Hepatocyte (in vitro differentiated cells): ENCODE results near the gene MXD3. TPM values are rescaled to one million over a fixed set of nuclear protein-coding genes. Genes with fewer than 3 reads are reported as not detected.

Experiments used
- DNase-seq: peaks from one replicate; pipeline ENCODE4 v3.0.0-alpha.2; 2016; ENCODE audit warnings: low spot score
- H2AFZ ChIP-seq: fragments of 200-600 bp; sonication (generic); 2 replicates; pipeline ENCODE4 v1.6.0; 2016; ENCODE audit warnings: antibody characterized with exemption, mild to moderate bottlenecking
- H3K27ac ChIP-seq: fragments of 200-600 bp; sonication (generic); 2 replicates; pipeline ENCODE4 v1.5.1; 2016; ENCODE audit warnings: mild to moderate bottlenecking
- H3K27me3 ChIP-seq: fragments of 200-600 bp; sonication (generic); 2 replicates; pipeline ENCODE4 v1.6.1; 2016
- H3K36me3 ChIP-seq: fragments of 200-600 bp; sonication (generic); replicated peaks from 2 replicates; pipeline ENCODE4 v1.5.1; 2016; ENCODE audit warnings: low read depth; ENCODE audit not compliant: insufficient read depth
- H3K4me1 ChIP-seq: fragments of 200-600 bp; sonication (generic); 2 replicates; pipeline ENCODE4 v1.5.1; 2016; ENCODE audit warnings: mild to moderate bottlenecking, moderate library complexity; ENCODE audit not compliant: insufficient read depth
- H3K4me2 ChIP-seq: fragments of 200-600 bp; sonication (generic); 2 replicates; pipeline ENCODE4 v1.6.0; 2016
- H3K4me3 ChIP-seq: fragments of 200-600 bp; sonication (generic); 2 replicates; pipeline ENCODE4 v1.5.1; 2016; ENCODE audit warnings: mild to moderate bottlenecking
- H3K79me2 ChIP-seq: fragments of 200-600 bp; sonication (generic); 2 replicates; pipeline ENCODE4 v1.6.0; 2017; ENCODE audit warnings: mild to moderate bottlenecking
- H3K9me2 ChIP-seq: fragments of 200-600 bp; sonication (generic); replicated peaks from 2 replicates; pipeline ENCODE4 v1.6.0; 2017; ENCODE audit warnings: mild to moderate bottlenecking; ENCODE audit not compliant: insufficient read depth
- H3K9me3 ChIP-seq: fragments of 200-600 bp; sonication (generic); 2 replicates; pipeline ENCODE4 v1.5.1; 2016; ENCODE audit warnings: low read depth, mild to moderate bottlenecking
- H4K20me1 ChIP-seq: fragments of 200-600 bp; sonication (generic); 2 replicates; pipeline ENCODE4 v1.6.0; 2016; ENCODE audit warnings: mild to moderate bottlenecking; ENCODE audit not compliant: insufficient read depth, poor library complexity, severe bottlenecking
- CTCF ChIP-seq: fragments of 200-600 bp; sonication (generic); IDR thresholded peaks from 2 replicates; pipeline ENCODE4 v1.5.1; 2016; ENCODE audit warnings: antibody characterized with exemption, mild to moderate bottlenecking; ENCODE audit not compliant: poor library complexity
- EZH2 ChIP-seq: fragments of 200-600 bp; sonication (generic); IDR thresholded peaks from 2 replicates; pipeline ENCODE4 v1.6.1; 2016; ENCODE audit warnings: antibody characterized with exemption, mild to moderate bottlenecking, borderline replicate concordance
- EZH2phosphoT487 ChIP-seq: fragments of 200-600 bp; sonication (generic); IDR thresholded peaks from one replicate; pipeline ENCODE4 v1.6.1; 2018; ENCODE audit warnings: antibody characterized with exemption, mild to moderate bottlenecking, low read depth, moderate library complexity; ENCODE audit not compliant: unreplicated experiment, severe bottlenecking
- WGBS: methylation state at CpG from one replicate; pipeline ENCODE4 v1.1.6; 2016; ENCODE audit warnings: low lambda C conversion rate; ENCODE audit errors: missing lambda C conversion rate; 5-methylcytosine and 5-hydroxymethylcytosine counted together
- polyA plus RNA-seq: library from polyadenylated mRNA; unstranded; fragments of >200 nt; fragmentation: Nextera tagmentation; extraction: Ambion mirVana; gene quantifications from 2 replicates; pipeline ENCODE4 v1.2.1, GENCODE V29; 2016
- total RNA-seq: library from RNA; depleted of rRNA; stranded (reverse); fragments of >200 nt; gene quantifications from 2 replicates; pipeline ENCODE4 v1.2.3, GENCODE V29; 2014

MXD3 gene
- total and polyA plus RNA-seq, 2 experiments from 2014 or later, result 11.9 to 22.3 TPM

- Histone ChIP-seq H4K20me1 (no peaks in the 10 kb centered on the region), H2AFZ (no peak overlapping the region), H3K4me1 (peaks cover 2% of the 10 kb centered on the region), H3K4me3 (no peak overlapping the region), H3K79me2 (peaks cover 4% of the 10 kb centered on the region), H3K27ac (no peak overlapping the region), H3K36me3 (no peaks in the 10 kb centered on the region), H3K9me3 (no peaks in the 10 kb centered on the region), H3K9me2 (no peaks in the 10 kb centered on the region), H3K27me3 (no peaks in the 10 kb centered on the region), H3K4me2 (no peak overlapping the region)
- no peak for TF ChIP-seq EZH2phosphoT487
- no peak for TF ChIP-seq CTCF
- no peak for TF ChIP-seq EZH2
- DNase-seq, result no peak
- WGBS, result 92% methylated on average over 3 of the region's 3 CpGs
These were observed 17.1 kb downstream of the MXD3 start for GRCh38 chr5:177294632-177295031.

- WGBS, result 96% methylated on average over 12 of the region's 12 CpGs
- Histone ChIP-seq H3K9me3 (no peaks in the 10 kb centered on the region), H2AFZ (no peak overlapping the region), H3K4me2 (no peak overlapping the region), H3K79me2 (peaks cover 4% of the 10 kb centered on the region), H3K27me3 (no peaks in the 10 kb centered on the region), H3K4me3 (no peak overlapping the region), H4K20me1 (no peaks in the 10 kb centered on the region), H3K27ac (no peak overlapping the region), H3K4me1 (no peaks in the 10 kb centered on the region), H3K9me2 (no peaks in the 10 kb centered on the region), H3K36me3 (no peaks in the 10 kb centered on the region)
- no peak for DNase-seq
- TF ChIP-seq EZH2 (no peak), EZH2phosphoT487 (no peak), CTCF (no peak)
These were observed 17.7 kb downstream of the MXD3 start for GRCh38 chr5:177293819-177294581.

GRCh38 chr5:177291735-177292134, 20.0 kb downstream of the MXD3 start:
- Histone ChIP-seq H4K20me1 (no peaks in the 10 kb centered on the region), H2AFZ (no peak overlapping the region), H3K9me2 (no peaks in the 10 kb centered on the region), H3K36me3 (no peaks in the 10 kb centered on the region), H3K27ac (no peak overlapping the region), H3K4me3 (no peak overlapping the region), H3K79me2 (no peaks in the 10 kb centered on the region), H3K4me1 (no peaks in the 10 kb centered on the region), H3K9me3 (no peaks in the 10 kb centered on the region), H3K4me2 (no peak overlapping the region), H3K27me3 (no peaks in the 10 kb centered on the region)
- no peak for DNase-seq
- TF ChIP-seq CTCF, result no peak
- no peak for TF ChIP-seq EZH2phosphoT487
- TF ChIP-seq EZH2, result no peak
- 95% methylated on average over 7 of the region's 7 CpGs for WGBS
